Ectodermal cell (in vitro differentiated cells): ENCODE data around the gene GXYLT2.
A peak's percentile ranks its signal among the peaks of the same experiment; 100 is the strongest.

Experiments used
- H3K27ac ChIP-seq: 2 replicates; pipeline ENCODE4 v1.7.0; 2013; ENCODE audit warnings: mild to moderate bottlenecking, low read depth, low read length; ENCODE audit not compliant: insufficient read depth, poor library complexity, severe bottlenecking
- H3K27me3 ChIP-seq: 2 replicates; pipeline ENCODE4 v1.7.0; 2013; ENCODE audit warnings: mild to moderate bottlenecking, low read length; ENCODE audit not compliant: insufficient read depth, control insufficient read depth, poor library complexity, severe bottlenecking
- H3K36me3 ChIP-seq: one replicate; pipeline ENCODE4 v1.7.0; 2013; ENCODE audit warnings: low read length; ENCODE audit not compliant: control insufficient read depth, insufficient read depth
- H3K4me1 ChIP-seq: one replicate; pipeline ENCODE4 v1.7.0; 2013; ENCODE audit warnings: low read length; ENCODE audit not compliant: control insufficient read depth, insufficient read depth
- H3K4me3 ChIP-seq: 2 replicates; pipeline ENCODE4 v1.7.0; 2013; ENCODE audit warnings: low read depth, low read length, control low read depth; ENCODE audit not compliant: insufficient read depth
- H3K9me3 ChIP-seq: 2 replicates; pipeline ENCODE4 v1.7.0; 2013; ENCODE audit warnings: mild to moderate bottlenecking, low read length, moderate library complexity; ENCODE audit not compliant: control insufficient read depth
- WGBS, 2 experiments: methylation state at CpG; one replicate each; pipeline ENCODE4 v1.1.7; 2013; ENCODE audit warnings: missing lambda C conversion rate in 2 of 2; 5-methylcytosine and 5-hydroxymethylcytosine counted together

GXYLT2 gene

GRCh38 chr3:72860846-72861245, 27.0 kb upstream of the GXYLT2 start:
- Histone ChIP-seq H3K36me3 (no peaks in the 10 kb centered on the region), H3K4me1 (no peaks in the 10 kb centered on the region), H3K27ac (no peak overlapping the region), H3K4me3 (no peak overlapping the region), H3K27me3 (no peaks in the 10 kb centered on the region), H3K9me3 (no peaks in the 10 kb centered on the region)
- WGBS, 2 experiments: no CpG with 5 or more reads among the region's 1 CpG

- Histone ChIP-seq H3K27me3 (no peaks in the 10 kb centered on the region), H3K4me1 (no peaks in the 10 kb centered on the region), H3K9me3 (no peaks in the 10 kb centered on the region), H3K36me3 (no peaks in the 10 kb centered on the region), H3K27ac (no peak overlapping the region), H3K4me3 (no peak overlapping the region)
- 83 to 86% methylated on average over 6 to 7 of the region's 7 CpGs for WGBS, 2 experiments
Observed at GRCh38 chr3:72862314-72863090, 25.3 kb upstream of the GXYLT2 start.

GRCh38 chr3:72872183-72872582, 15.7 kb upstream of the GXYLT2 start:
- H3K27me3 ChIP-seq: peaks cover 19% of the 10 kb centered on the region
- H3K36me3 ChIP-seq: no peaks in the 10 kb centered on the region
- H3K4me3 ChIP-seq: no peak overlapping the region
- no peaks in the 10 kb centered on the region for H3K4me1 ChIP-seq
- WGBS, 2 experiments: 86 to 94% methylated on average over 5 of the region's 5 CpGs
- no peaks in the 10 kb centered on the region for H3K9me3 ChIP-seq
- no peak overlapping the region for H3K27ac ChIP-seq

- no peak overlapping the region for H3K27ac ChIP-seq
- WGBS, 2 experiments: 10 to 12% methylated on average over 7 of the region's 7 CpGs
- peak overlapping the region; percentile 21 for H3K4me3 ChIP-seq
- no peaks in the 10 kb centered on the region for H3K9me3 ChIP-seq
- no peaks in the 10 kb centered on the region for H3K36me3 ChIP-seq
- H3K27me3 ChIP-seq: peaks cover 80% of the 10 kb centered on the region
- H3K4me1 ChIP-seq: peaks cover 25% of the 10 kb centered on the region
Observed at GRCh38 chr3:72887343-72887704, 522 bp upstream of the GXYLT2 start.

GRCh38 chr3:72888546-72889309, 882 bp downstream of the GXYLT2 start:
- Histone ChIP-seq H3K27ac (no peak overlapping the region), H3K36me3 (no peaks in the 10 kb centered on the region), H3K4me1 (peaks cover 25% of the 10 kb centered on the region), H3K4me3 (peak overlapping the region; percentile 34), H3K9me3 (no peaks in the 10 kb centered on the region), H3K27me3 (peaks cover 91% of the 10 kb centered on the region)
- WGBS, 2 experiments: 2% methylated on average over 21 of the region's 21 CpGs

- peaks cover 91% of the 10 kb centered on the region for H3K27me3 ChIP-seq
- no peak overlapping the region for H3K27ac ChIP-seq
- peaks cover 25% of the 10 kb centered on the region for H3K4me1 ChIP-seq
- 60 to 62% methylated on average over 11 to 12 of the region's 13 CpGs for WGBS, 2 experiments
- H3K36me3 ChIP-seq: no peaks in the 10 kb centered on the region
- no peaks in the 10 kb centered on the region for H3K9me3 ChIP-seq
- no peak overlapping the region for H3K4me3 ChIP-seq
Observed at GRCh38 chr3:72889310-72890165, 1.7 kb downstream of the GXYLT2 start.

GRCh38 chr3:72890166-72890925, 2.5 kb downstream of the GXYLT2 start:
- no peak overlapping the region for H3K27ac ChIP-seq
- H3K27me3 ChIP-seq: peaks cover 91% of the 10 kb centered on the region
- H3K4me3 ChIP-seq: no peak overlapping the region
- H3K4me1 ChIP-seq: peaks cover 25% of the 10 kb centered on the region
- 89 to 91% methylated on average over 9 to 10 of the region's 10 CpGs for WGBS, 2 experiments
- H3K9me3 ChIP-seq: no peaks in the 10 kb centered on the region
- H3K36me3 ChIP-seq: no peaks in the 10 kb centered on the region

GRCh38 chr3:72891053-72891855, 3.4 kb downstream of the GXYLT2 start:
- no peak overlapping the region for H3K4me3 ChIP-seq
- 56 to 57% methylated on average over 7 of the region's 8 CpGs for WGBS, 2 experiments
- no peak overlapping the region for H3K27ac ChIP-seq
- no peaks in the 10 kb centered on the region for H3K36me3 ChIP-seq
- peaks cover 91% of the 10 kb centered on the region for H3K27me3 ChIP-seq
- no peaks in the 10 kb centered on the region for H3K9me3 ChIP-seq
- H3K4me1 ChIP-seq: peaks cover 25% of the 10 kb centered on the region

GRCh38 chr3:72892081-72892775, 4.4 kb downstream of the GXYLT2 start:
- Histone ChIP-seq H3K4me1 (peaks cover 20% of the 10 kb centered on the region), H3K4me3 (no peak overlapping the region), H3K9me3 (no peaks in the 10 kb centered on the region), H3K27ac (no peak overlapping the region), H3K36me3 (no peaks in the 10 kb centered on the region), H3K27me3 (peaks cover 87% of the 10 kb centered on the region)
- 91 to 95% methylated on average over 4 of the region's 4 CpGs for WGBS, 2 experiments
